DMS153 (cell line): Measurements from ENCODE around the gene KRTAP5-1.

Source experiments
- DNase-seq: peaks from one replicate; lab custom pipeline; 2025; lab: John Stamatoyannopoulos, UW

Gene KRTAP5-1

GRCh38 chr11:1545432-1545831 lies 39.7 kb downstream of the KRTAP5-1 start:
- no peak for DNase-seq

- DNase-seq = no peak
Measured at GRCh38 chr11:1544536-1544935, 40.5 kb downstream of the KRTAP5-1 start.

- DNase-seq = no peak
Measured at GRCh38 chr11:1543606-1544263, 41.3 kb downstream of the KRTAP5-1 start.

GRCh38 chr11:1542267-1542666 lies 42.8 kb downstream of the KRTAP5-1 start:
- DNase-seq = peak; percentile 77

- no peak for DNase-seq
Measured at GRCh38 chr11:1541474-1542204, 43.4 kb downstream of the KRTAP5-1 start.

DNA sequence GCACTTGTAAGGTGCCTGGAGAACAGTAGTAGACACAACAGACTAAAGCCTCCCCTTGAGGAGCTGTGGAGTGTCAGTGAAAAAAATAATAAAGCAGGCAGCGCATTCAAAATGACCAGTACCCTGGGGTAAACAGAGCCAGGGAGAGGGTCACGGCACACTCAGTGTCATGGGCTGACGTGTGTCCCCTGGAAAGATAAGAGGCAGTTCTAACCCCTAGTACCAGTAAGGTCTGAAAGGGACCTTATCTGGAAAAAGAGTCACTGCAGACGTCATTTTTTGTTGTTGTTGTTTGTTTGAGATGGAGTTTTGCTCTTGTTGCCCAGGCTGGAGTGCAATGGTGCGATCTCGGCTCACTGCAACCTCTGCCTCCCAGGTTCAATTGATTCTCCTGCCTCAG lies 45.0 kb downstream of the KRTAP5-1 start:
- no peak for DNase-seq

GRCh38 chr11:1538153-1538552 lies 46.9 kb downstream of the KRTAP5-1 start:
- DNase-seq = no peak

DNA sequence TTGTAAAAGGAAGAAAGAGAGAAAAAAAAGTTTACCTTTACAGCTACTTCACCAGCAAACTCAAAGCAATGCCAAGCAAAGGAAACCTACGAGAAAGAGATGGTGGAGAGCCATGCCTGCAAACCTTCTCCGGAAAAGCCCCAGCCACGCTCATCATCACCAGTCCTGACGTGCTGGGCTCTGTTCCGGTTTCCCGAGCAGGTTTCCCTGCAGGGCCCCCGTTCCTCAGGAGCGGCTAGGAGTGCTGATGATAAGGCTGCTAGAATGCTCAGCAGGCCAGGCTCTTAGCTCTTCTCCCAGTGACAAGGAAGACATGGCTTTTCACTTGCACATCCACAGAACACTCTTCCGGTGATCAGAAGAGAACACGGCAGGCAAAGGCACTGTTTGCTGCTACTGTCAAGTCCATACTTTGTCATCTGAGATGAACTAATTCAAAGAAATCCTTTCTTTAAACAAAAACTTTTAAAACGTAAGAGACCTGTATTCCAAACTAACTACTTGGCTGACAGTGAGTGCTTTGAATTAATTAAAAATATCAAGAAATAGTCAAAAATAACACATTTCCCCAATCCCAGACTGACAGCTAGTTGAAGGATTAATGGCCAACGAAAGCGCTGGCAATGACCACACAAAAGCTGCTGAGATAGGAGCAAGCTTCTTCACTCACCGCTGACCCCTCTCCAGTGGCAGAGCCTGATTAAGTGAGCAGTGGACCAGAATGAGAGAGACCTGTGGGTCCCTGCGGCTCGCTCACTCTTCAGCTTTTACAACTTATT lies 48.8 kb downstream of the KRTAP5-1 start:
- DNase-seq = no peak

- no peak for DNase-seq
Measured at GRCh38 chr11:1534682-1535081, 50.4 kb downstream of the KRTAP5-1 start.
